Smooth muscle cell (in vitro differentiated cells): ENCODE measurements around the gene C16orf92. TPM values are rescaled to one million over a fixed set of nuclear protein-coding genes. Genes with fewer than 3 reads are reported as not detected.
"Not testable (repeated sequence)": the region's sequence is repeated elsewhere in the genome, so short reads cannot be mapped to it uniquely, and the experiment has no call there.

Source experiments
- DNase-seq: peaks from one replicate; lab custom pipeline; 2025; ENCODE audit not compliant: unreplicated experiment; lab: John Stamatoyannopoulos, UW
- H2AFZ ChIP-seq: fragments of 200-600 bp; sonication (generic); 2 replicates; pipeline ENCODE4 v1.6.0; 2016; ENCODE audit warnings: antibody characterized with exemption, low read depth, mild to moderate bottlenecking
- H3F3A ChIP-seq: fragments of 200-600 bp; sonication (generic); 2 replicates; pipeline ENCODE4 v1.6.0; 2017; ENCODE audit warnings: antibody characterized with exemption, low read depth
- H3K27ac ChIP-seq: fragments of 200-600 bp; sonication (generic); 2 replicates; pipeline ENCODE4 v1.5.1; 2016; ENCODE audit warnings: low read depth, mild to moderate bottlenecking
- H3K27me3 ChIP-seq: fragments of 200-600 bp; sonication (generic); 2 replicates; pipeline ENCODE4 v1.6.1; 2016; ENCODE audit warnings: low read depth, mild to moderate bottlenecking
- H3K36me3 ChIP-seq: fragments of 200-600 bp; sonication (generic); 2 replicates; pipeline ENCODE4 v1.5.1; 2016; ENCODE audit warnings: low read depth
- H3K4me1 ChIP-seq: fragments of 200-600 bp; sonication (generic); 2 replicates; pipeline ENCODE4 v1.5.1; 2016; ENCODE audit warnings: low read depth
- H3K4me2 ChIP-seq: fragments of 200-600 bp; sonication (generic); 2 replicates; pipeline ENCODE4 v1.6.0; 2016; ENCODE audit warnings: mild to moderate bottlenecking
- H3K4me3 ChIP-seq: fragments of 200-600 bp; sonication (generic); 2 replicates; pipeline ENCODE4 v1.5.1; 2016; ENCODE audit warnings: mild to moderate bottlenecking
- H3K79me2 ChIP-seq: fragments of 200-600 bp; sonication (generic); 2 replicates; pipeline ENCODE4 v1.6.0; 2016; ENCODE audit warnings: low read depth, mild to moderate bottlenecking
- H3K9ac ChIP-seq: fragments of 200-600 bp; sonication (generic); 2 replicates; pipeline ENCODE4 v1.6.0; 2016; ENCODE audit warnings: low read depth
- H3K9me3 ChIP-seq: fragments of 200-600 bp; sonication (generic); replicated peaks from 2 replicates; pipeline ENCODE4 v1.5.1; 2016; ENCODE audit warnings: low read depth
- H4K20me1 ChIP-seq: fragments of 200-600 bp; sonication (generic); 2 replicates; pipeline ENCODE4 v1.6.0; 2016; ENCODE audit warnings: low read depth
- CTCF ChIP-seq: fragments of 200-600 bp; sonication (generic); IDR thresholded peaks from 2 replicates; pipeline ENCODE4 v1.5.1; 2017; ENCODE audit warnings: borderline replicate concordance, mild to moderate bottlenecking, antibody characterized with exemption; ENCODE audit not compliant: insufficient read depth, poor library complexity, severe bottlenecking
- WGBS: methylation state at CpG from one replicate; pipeline ENCODE4 v1.1.7; 2016; ENCODE audit warnings: low lambda C conversion rate; 5-methylcytosine and 5-hydroxymethylcytosine counted together
- polyA plus RNA-seq: library from polyadenylated mRNA; unstranded; fragments of >200 nt; fragmentation: Nextera tagmentation; extraction: Ambion mirVana; gene quantifications from 2 replicates; pipeline ENCODE4 v1.2.1, GENCODE V29; 2016
- total RNA-seq: library from RNA; depleted of rRNA; stranded (reverse); fragments of >200 nt; gene quantifications from 2 replicates; pipeline ENCODE4 v1.2.3, GENCODE V29; 2014

Gene C16orf92
- total and polyA plus RNA-seq, 2 experiments from 2014 or later = not detected

- H3K27me3 ChIP-seq = peaks cover under 1% of the 10 kb centered on the region
- no peak for DNase-seq
- no peak overlapping the region for H3K4me2 ChIP-seq
- WGBS = 98% methylated on average over 2 of the region's 2 CpGs
- no peaks in the 10 kb centered on the region for H3K9me3 ChIP-seq
- no peaks in the 10 kb centered on the region for H3F3A ChIP-seq
- TF ChIP-seq CTCF = no peak
- H3K79me2 ChIP-seq = no peaks in the 10 kb centered on the region
- no peaks in the 10 kb centered on the region for H4K20me1 ChIP-seq
- no peak overlapping the region for H3K4me3 ChIP-seq
- no peaks in the 10 kb centered on the region for H3K4me1 ChIP-seq
- H3K27ac ChIP-seq = no peak overlapping the region
- no peaks in the 10 kb centered on the region for H3K36me3 ChIP-seq
- no peak overlapping the region for H3K9ac ChIP-seq
- no peak overlapping the region for H2AFZ ChIP-seq
Measured at GRCh38 chr16:30017277-30017656, 5.7 kb upstream of the C16orf92 start.

- not testable (repeated sequence) for H3K4me3 ChIP-seq, H3K9me3 ChIP-seq, H4K20me1 ChIP-seq, H3K36me3 ChIP-seq, DNase-seq, H3K79me2 ChIP-seq, H3K9ac ChIP-seq, H3K4me2 ChIP-seq, H3F3A ChIP-seq, H3K4me1 ChIP-seq, H3K27ac ChIP-seq, H2AFZ ChIP-seq, H3K27me3 ChIP-seq
- 90% methylated on average over 4 of the region's 4 CpGs for WGBS
Measured at GRCh38 chr16:30017937-30018336, 5.1 kb upstream of the C16orf92 start.

GRCh38 chr16:30018731-30019158, 4.3 kb upstream of the C16orf92 start:
- Histone ChIP-seq H4K20me1 (no peaks in the 10 kb centered on the region), H3K4me2 (no peak overlapping the region), H3K79me2 (no peaks in the 10 kb centered on the region), H3K4me3 (no peak overlapping the region), H3K27me3 (no peaks in the 10 kb centered on the region), H3F3A (no peaks in the 10 kb centered on the region), H3K9me3 (no peaks in the 10 kb centered on the region), H2AFZ (no peak overlapping the region), H3K4me1 (no peaks in the 10 kb centered on the region), H3K36me3 (no peaks in the 10 kb centered on the region), H3K27ac (no peak overlapping the region), H3K9ac (no peak overlapping the region)
- WGBS = 60% methylated on average over 4 of the region's 4 CpGs
- TF ChIP-seq CTCF = no peak
- DNase-seq = no peak

GRCh38 chr16:30023586-30023985, 588 bp downstream of the C16orf92 start:
- TF ChIP-seq CTCF = no peak
- 91% methylated on average over 11 of the region's 11 CpGs for WGBS
- no peaks in the 10 kb centered on the region for H3K9me3 ChIP-seq
- no peak for DNase-seq
- no peaks in the 10 kb centered on the region for H3K79me2 ChIP-seq
- no peak overlapping the region for H2AFZ ChIP-seq
- no peak overlapping the region for H3K4me3 ChIP-seq
- no peaks in the 10 kb centered on the region for H3K4me1 ChIP-seq
- H3F3A ChIP-seq = no peaks in the 10 kb centered on the region
- H3K27ac ChIP-seq = no peak overlapping the region
- no peaks in the 10 kb centered on the region for H3K36me3 ChIP-seq
- no peaks in the 10 kb centered on the region for H4K20me1 ChIP-seq
- H3K27me3 ChIP-seq = peaks cover 9% of the 10 kb centered on the region
- no peak overlapping the region for H3K9ac ChIP-seq
- H3K4me2 ChIP-seq = no peak overlapping the region
